A673 (cell line): ENCODE measurements around the gene ZBTB1. TPM values are rescaled to one million over a fixed set of nuclear protein-coding genes. Genes with fewer than 3 reads are reported as not detected.
A peak's percentile ranks its signal among the peaks of the same experiment; 100 is the strongest.

Experiments used
- BruUV-seq: library from RNA; stranded (reverse); fragments of 400-500 nt; replicated peaks from 2 replicates; lab custom pipeline; 2021; lab: Mats Ljungman, UMichigan
- CTCF ChIA-PET: fragments of 300-600 bp; sonication (Branson Sonifier 250); formaldehyde crosslinking; loops from one replicate; lab custom pipeline; 2022; ENCODE audit warnings: antibody characterized with exemption; lab: Charles Lee
- POLR2A ChIA-PET: fragments of 300-600 bp; sonication (Branson Sonifier 250); formaldehyde crosslinking; loops from one replicate; lab custom pipeline; 2022; ENCODE audit warnings: antibody characterized with exemption; ENCODE audit not compliant: low non-redundant PET; lab: Charles Lee
- DNase-seq: peaks from one replicate; pipeline ENCODE4 v3.0.0-alpha.2; 2015; ENCODE audit warnings: low spot score
- H3K27ac ChIP-seq: fragments of 200-600 bp; sonication (generic); 2 replicates; pipeline ENCODE4 v1.5.1; 2016; ENCODE audit warnings: mixed run types, low read depth, mild to moderate bottlenecking, mixed read lengths, antibody characterized with exemption, low read length; ENCODE audit not compliant: poor library complexity, severe bottlenecking
- H3K27me3 ChIP-seq: fragments of 200-600 bp; sonication (generic); replicated peaks from 2 replicates; pipeline ENCODE4 v1.6.1; 2017; ENCODE audit warnings: mixed run types, low read depth, mild to moderate bottlenecking, mixed read lengths, antibody characterized with exemption, low read length; ENCODE audit not compliant: insufficient read depth, poor library complexity
- H3K36me3 ChIP-seq: fragments of 200-600 bp; sonication (generic); 2 replicates; pipeline ENCODE4 v1.6.1; 2016; ENCODE audit warnings: mixed run types, mild to moderate bottlenecking, mixed read lengths, antibody characterized with exemption, low read length; ENCODE audit not compliant: insufficient read depth, poor library complexity, severe bottlenecking
- H3K4me1 ChIP-seq: fragments of 200-600 bp; sonication (generic); 2 replicates; pipeline ENCODE4 v1.6.1; 2017; ENCODE audit warnings: mixed run types, mild to moderate bottlenecking, mixed read lengths, antibody characterized with exemption, low read length; ENCODE audit not compliant: insufficient read depth, poor library complexity, severe bottlenecking
- H3K4me3 ChIP-seq: fragments of 200-600 bp; sonication (generic); 2 replicates; pipeline ENCODE4 v1.5.1; 2016; ENCODE audit warnings: low read depth, mixed run types, mild to moderate bottlenecking, mixed read lengths, low read length; ENCODE audit not compliant: poor library complexity, severe bottlenecking
- H3K9me3 ChIP-seq: fragments of 200-600 bp; sonication (generic); 2 replicates; pipeline ENCODE4 v1.6.1; 2016; ENCODE audit warnings: mixed run types, low read depth, mild to moderate bottlenecking, mixed read lengths, antibody characterized with exemption, low read length; ENCODE audit not compliant: poor library complexity, severe bottlenecking
- CTCF ChIP-seq: fragments of 300-800, 200-600 bp; sonication (generic); conservative IDR thresholded peaks from 2 replicates; pipeline ENCODE4 v1.5.1; 2017; ENCODE audit warnings: low read depth, mild to moderate bottlenecking, antibody characterized with exemption, low read length, moderate library complexity, mixed read lengths
- EZH2 ChIP-seq: fragments of 200-600 bp; sonication (generic); IDR thresholded peaks from 2 replicates; pipeline ENCODE4 v1.6.1; 2017; ENCODE audit warnings: borderline replicate concordance, low read depth, mild to moderate bottlenecking, mixed read lengths, antibody characterized with exemption, low read length; ENCODE audit not compliant: poor library complexity, severe bottlenecking
- intact Hi-C: fragments of 100-400 bp; cut with micrococcal nuclease; formaldehyde crosslinking; loops from one replicate; pipeline ENCODE4 v1.10.0; 2022; ENCODE audit not compliant: unreplicated experiment
- total RNA-seq: library from RNA; stranded (reverse); gene quantifications from 2 replicates; pipeline ENCODE4 v1.2.3, GENCODE V29; 2021

Gene ZBTB1
- total RNA-seq, 1 experiment from 2014 or later: 37.7 TPM

DNA sequence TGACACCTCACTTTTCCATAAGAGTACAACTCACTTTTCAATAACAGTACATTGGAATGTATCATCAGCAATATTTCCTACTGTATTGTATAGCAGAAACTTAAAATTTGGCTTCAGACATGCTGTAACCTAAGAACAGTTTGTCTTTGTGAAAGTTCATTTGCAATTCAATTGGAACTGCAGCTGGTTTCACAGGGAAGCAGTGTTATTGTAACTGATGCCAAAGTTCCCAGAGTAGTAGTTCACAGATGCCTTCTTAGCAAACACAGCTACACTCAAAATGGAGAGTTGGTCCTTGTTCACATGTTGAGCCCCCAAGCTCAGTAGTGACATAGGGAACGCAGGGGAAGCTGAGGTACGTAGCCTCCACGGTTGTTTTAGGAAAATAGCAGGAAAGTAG, 68.5 kb downstream of the ZBTB1 start:
- no peak overlapping the region for H3K27ac ChIP-seq
- DNase-seq: peak; percentile 24
- intact Hi-C loops: no loop called here

More for the DNA sequence above, 68.5 kb downstream of the ZBTB1 start:
- POLR2A ChIA-PET: interaction anchor here (0.6 to 0.7 kb wide), 2 partner anchors 31 to 1155 kb away, joined by 3 read pairs; no protein-coding TSS in a partner anchor
- no peaks in the 10 kb centered on the region for H3K27me3 ChIP-seq
- CTCF ChIA-PET: no interaction called here
- no peak overlapping the region for H3K4me3 ChIP-seq
- TF ChIP-seq CTCF: no peak
- no peak for TF ChIP-seq EZH2
- peaks cover 9% of the 10 kb centered on the region for H3K4me1 ChIP-seq
- BruUV-seq: no TSS peak
- no peaks in the 10 kb centered on the region for H3K36me3 ChIP-seq
- no peaks in the 10 kb centered on the region for H3K9me3 ChIP-seq

Other genes with a start within 250 kb of the ZBTB1 start
- gene ESR2, start 210.4 kb upstream of the ZBTB1 start, total RNA-seq: 0.46 and 0.71 TPM in 2 replicates
- 286 and 293 TPM in 2 replicates for gene MTHFD1, start 116.4 kb upstream of the ZBTB1 start, total RNA-seq
- gene AKAP5, start 39.3 kb upstream of the ZBTB1 start, total RNA-seq: 2.2 and 2.6 TPM in 2 replicates
- 11.3 and 13.5 TPM in 2 replicates for gene ZBTB25, start 932 bp upstream of the ZBTB1 start, total RNA-seq
- 13.8 and 14.3 TPM in 2 replicates for gene HSPA2, start 36.0 kb downstream of the ZBTB1 start, total RNA-seq
- 0.34 and 0.61 TPM in 2 replicates for gene PPP1R36, start 45.2 kb downstream of the ZBTB1 start, total RNA-seq
- 29.6 and 39.4 TPM in 2 replicates for gene PLEKHG3, start 199.7 kb downstream of the ZBTB1 start, total RNA-seq